NCI-H1048 (cell line): Measurements from ENCODE around the gene DOCK1.
"Not testable (repeated sequence)": the region's sequence is repeated elsewhere in the genome, so short reads cannot be mapped to it uniquely, and the experiment has no call there.

ENCODE experiments used
- DNase-seq: peaks from one replicate; lab custom pipeline; 2025; lab: John Stamatoyannopoulos, UW

DOCK1 gene

GRCh38 chr10:126924915-126925300 is 19.7 kb downstream of the DOCK1 start:
- DNase-seq, result no peak

- DNase-seq, result no peak
Measured at GRCh38 chr10:126926568-126926967, 21.3 kb downstream of the DOCK1 start.

- no peak for DNase-seq
Measured at GRCh38 chr10:126927799-126928198, 22.6 kb downstream of the DOCK1 start.

- no peak for DNase-seq
Measured at GRCh38 chr10:126928274-126928673, 23.0 kb downstream of the DOCK1 start.

GRCh38 chr10:126929391-126929790 is 24.2 kb downstream of the DOCK1 start:
- DNase-seq, result no peak

GRCh38 chr10:126930131-126930882 is 25.1 kb downstream of the DOCK1 start:
- DNase-seq, result no peak

- DNase-seq, result no peak
Measured at GRCh38 chr10:126930883-126931503, 25.8 kb downstream of the DOCK1 start.

- no peak for DNase-seq
Measured at GRCh38 chr10:126931544-126931943, 26.3 kb downstream of the DOCK1 start.

GRCh38 chr10:126932516-126932915 is 27.3 kb downstream of the DOCK1 start:
- no peak for DNase-seq

GRCh38 chr10:126933116-126933515 is 27.9 kb downstream of the DOCK1 start:
- no peak for DNase-seq

GRCh38 chr10:126935263-126935946 is 30.2 kb downstream of the DOCK1 start:
- no peak for DNase-seq

GRCh38 chr10:126937026-126937425 is 31.8 kb downstream of the DOCK1 start:
- no peak for DNase-seq

GRCh38 chr10:126938121-126938520 is 32.9 kb downstream of the DOCK1 start:
- not testable (repeated sequence) for DNase-seq

GRCh38 chr10:126939706-126940105 is 34.5 kb downstream of the DOCK1 start:
- DNase-seq, result no peak

GRCh38 chr10:126940670-126941310 is 35.6 kb downstream of the DOCK1 start:
- no peak for DNase-seq

- no peak for DNase-seq
Measured at GRCh38 chr10:126944191-126944590, 39.0 kb downstream of the DOCK1 start.

GRCh38 chr10:126945351-126946030 is 40.3 kb downstream of the DOCK1 start:
- DNase-seq, result no peak

- DNase-seq, result no peak
Measured at GRCh38 chr10:126946746-126947145, 41.5 kb downstream of the DOCK1 start.

GRCh38 chr10:126948355-126949160 is 43.3 kb downstream of the DOCK1 start:
- no peak for DNase-seq

GRCh38 chr10:126949161-126949503 is 43.9 kb downstream of the DOCK1 start:
- no peak for DNase-seq

GRCh38 chr10:126950401-126951105 is 45.3 kb downstream of the DOCK1 start:
- no peak for DNase-seq
